HEK293T (cell line): ENCODE data around the gene EHBP1.

ENCODE experiments used
- ARNT ChIP-seq: fragments of 450-650 bp; IDR thresholded peaks from 2 replicates; pipeline ENCODE4 v1.6.1; 2017; ENCODE audit warnings: mild to moderate bottlenecking
- BHLHE40 ChIP-seq: fragments of 450-650 bp; IDR thresholded peaks from 2 replicates; pipeline ENCODE4 v1.6.1; 2016; ENCODE audit warnings: mild to moderate bottlenecking, moderate library complexity, borderline replicate concordance
- CTBP1 ChIP-seq: fragments of 450-650 bp; IDR thresholded peaks from 2 replicates; pipeline ENCODE4 v1.6.1; 2016; ENCODE audit warnings: borderline replicate concordance
- FOXK2 ChIP-seq: fragments of 450-650 bp; IDR thresholded peaks from 2 replicates; pipeline ENCODE4 v1.6.1; 2016; ENCODE audit warnings: mild to moderate bottlenecking
- FOXM1 ChIP-seq: fragments of 450-650 bp; IDR thresholded peaks from 2 replicates; pipeline ENCODE4 v1.6.1; 2017; ENCODE audit warnings: mild to moderate bottlenecking, borderline replicate concordance
- HDGF ChIP-seq: fragments of 450-650 bp; IDR thresholded peaks from 2 replicates; pipeline ENCODE4 v1.6.1; 2017; ENCODE audit warnings: antibody characterized with exemption, borderline replicate concordance
- L3MBTL2 ChIP-seq: fragments of 450-650 bp; conservative IDR thresholded peaks from 2 replicates; pipeline ENCODE4 v1.6.1; 2016; ENCODE audit warnings: mild to moderate bottlenecking
- NFRKB ChIP-seq: fragments of 450-650 bp; IDR thresholded peaks from 2 replicates; pipeline ENCODE4 v1.6.1; 2016; ENCODE audit warnings: mild to moderate bottlenecking, moderate library complexity
- SP1 ChIP-seq: fragments of 450-650 bp; IDR thresholded peaks from 2 replicates; pipeline ENCODE4 v1.6.1; 2017
- SUZ12 ChIP-seq: fragments of 450-650 bp; IDR thresholded peaks from 2 replicates; pipeline ENCODE4 v1.6.1; 2016; ENCODE audit warnings: mild to moderate bottlenecking
- TARDBP ChIP-seq: fragments of 450-650 bp; IDR thresholded peaks from 2 replicates; pipeline ENCODE4 v1.6.1; 2016
- TF ChIP-seq, protein P1 (sequence below): fragments of 450-650 bp; IDR thresholded peaks from 2 replicates; pipeline ENCODE4 v1.6.1; 2016

DNA sequence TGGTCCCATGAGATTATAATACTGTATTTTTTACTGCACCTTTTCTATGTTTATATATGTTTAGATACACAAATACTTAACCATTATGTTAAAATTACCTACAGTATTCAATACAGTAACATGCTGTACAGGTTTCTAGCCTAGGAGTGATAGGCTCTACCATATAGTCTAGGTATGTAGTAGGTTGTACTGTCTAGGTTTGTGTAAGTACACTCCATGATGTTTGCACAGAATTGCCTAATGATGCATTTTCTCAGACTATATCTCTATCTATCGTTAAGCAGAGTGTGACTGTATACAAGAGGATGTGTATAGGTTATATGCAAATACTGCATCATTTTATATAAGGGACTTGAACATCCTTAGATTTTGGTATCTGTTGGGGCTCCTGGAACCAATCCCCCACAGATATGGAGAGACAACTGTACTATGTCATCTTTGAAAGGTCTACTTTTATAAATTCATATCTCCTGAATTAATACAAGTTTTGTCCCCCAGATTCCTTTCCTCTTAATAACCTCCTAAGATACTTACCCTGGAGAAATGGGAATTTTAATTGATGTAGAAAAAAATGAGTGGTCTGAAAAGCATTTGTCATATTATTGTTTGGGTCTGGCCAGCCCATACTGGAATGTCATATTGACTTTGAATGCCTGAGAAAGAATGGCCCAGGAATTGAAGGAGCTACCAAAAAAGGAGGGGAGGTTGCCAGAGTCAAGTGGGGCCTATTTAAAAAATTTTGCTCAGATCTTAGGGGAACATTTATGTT is 36.6 kb downstream of the EHBP1 start:
- TF ChIP-seq ARNT, result no peak
- no peak for TF ChIP-seq SP1
- no peak for TF ChIP-seq FOXK2
- TF ChIP-seq FOXM1, result no peak
- TF ChIP-seq HDGF, result no peak
- TF ChIP-seq BHLHE40, result no peak
- no peak for TF ChIP-seq CTBP1
- TF ChIP-seq NFRKB, result no peak
- no peak for TF ChIP-seq SUZ12
- TF ChIP-seq L3MBTL2, result no peak
- no peak for TF ChIP-seq TARDBP
- TF ChIP-seq, protein P1, sequence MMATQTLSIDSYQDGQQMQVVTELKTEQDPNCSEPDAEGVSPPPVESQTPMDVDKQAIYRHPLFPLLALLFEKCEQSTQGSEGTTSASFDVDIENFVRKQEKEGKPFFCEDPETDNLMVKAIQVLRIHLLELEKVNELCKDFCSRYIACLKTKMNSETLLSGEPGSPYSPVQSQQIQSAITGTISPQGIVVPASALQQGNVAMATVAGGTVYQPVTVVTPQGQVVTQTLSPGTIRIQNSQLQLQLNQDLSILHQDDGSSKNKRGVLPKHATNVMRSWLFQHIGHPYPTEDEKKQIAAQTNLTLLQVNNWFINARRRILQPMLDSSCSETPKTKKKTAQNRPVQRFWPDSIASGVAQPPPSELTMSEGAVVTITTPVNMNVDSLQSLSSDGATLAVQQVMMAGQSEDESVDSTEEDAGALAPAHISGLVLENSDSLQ, result no peak
